ENCODE results near the gene MAN1A1. TPM values are rescaled to one million over a fixed set of nuclear protein-coding genes. Genes with fewer than 3 reads are reported as not detected.

Gene MAN1A1
- total and polyA plus RNA-seq, 2 of the 4 experiments (the other 2 are of a cell fraction), result 5.9 to 6.4 TPM

DNA sequence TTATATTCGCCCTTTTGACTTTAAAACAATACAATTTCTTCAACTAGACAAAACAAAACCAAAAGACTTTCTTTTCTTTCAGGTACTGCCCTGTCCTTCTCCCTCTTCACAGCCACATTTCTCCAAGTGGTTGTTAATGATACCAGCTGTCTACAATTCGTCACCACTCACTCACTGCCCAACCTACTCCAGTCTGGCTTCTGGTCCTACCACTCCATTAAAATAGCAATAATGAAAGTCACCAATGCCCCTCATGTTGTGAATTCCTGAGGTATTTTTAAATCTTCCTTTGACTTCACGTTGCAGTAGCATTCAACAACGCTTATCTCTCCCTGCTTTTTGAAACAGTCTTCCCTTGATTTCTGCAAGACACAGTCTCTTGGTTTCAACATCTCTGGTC is 11.6 kb upstream of the MAN1A1 start:
- in situ Hi-C loops (cut with MboI; ENCODE audit: low sequenced_read_pairs), result no loop called here
- H4K5ac ChIP-seq (ENCODE audit: low read depth, low read length), result no peak overlapping the region
- no peaks in the 10 kb centered on the region for H3K36me3 ChIP-seq (ENCODE audit: control insufficient read depth, insufficient read depth, low read length)
- no peak for ATAC-seq (ENCODE audit: low read depth)
- no peak overlapping the region for H2BK120ac ChIP-seq (ENCODE audit: low read depth, low read length)
- no peak overlapping the region for H3K4ac ChIP-seq (ENCODE audit: low read depth, low read length)
- no peak overlapping the region for H2BK5ac ChIP-seq (ENCODE audit: low read depth, low read length, poor library complexity, severe bottlenecking)
- H3K79me1 ChIP-seq (ENCODE audit: low read depth in 1 of 2, low read length in 2 of 2), result no peaks in the 10 kb centered on the region
- no peak overlapping the region for H2AK5ac ChIP-seq (ENCODE audit: low read depth, low read length)
- H3K18ac ChIP-seq (ENCODE audit: low read depth, low read length), result no peak overlapping the region
- H2AFZ ChIP-seq (replicated peaks; ENCODE audit: low read length, poor library complexity), result no peak overlapping the region
- H2BK20ac ChIP-seq (ENCODE audit: low read depth, low read length), result no peak overlapping the region
- H4K20me1 ChIP-seq (ENCODE audit: insufficient read depth, low read length), result no peaks in the 10 kb centered on the region
- H2BK15ac ChIP-seq (ENCODE audit: low read depth, low read length), result no peak overlapping the region
- H3K9me3 ChIP-seq (ENCODE audit: control insufficient read depth, insufficient read depth, low read length), result no peaks in the 10 kb centered on the region
- CTCF ChIA-PET, result no interaction called here
- POLR2A ChIA-PET (ENCODE audit: unreplicated experiment), result no interaction called here
- H3K27me3 ChIP-seq (ENCODE audit: control insufficient read depth, insufficient read depth, low read length), result no peaks in the 10 kb centered on the region
- H3K9me1 ChIP-seq (ENCODE audit: insufficient read depth, low read length), result no peaks in the 10 kb centered on the region
- no CpG with 5 or more reads among the region's 4 CpGs for WGBS, 2 experiments (ENCODE audit: extremely low coverage in 2 of 2, insufficient read length in 1 of 2)
- H4K91ac ChIP-seq (ENCODE audit: insufficient read depth, low read depth, low read length), result no peak overlapping the region
- H3K4me3 ChIP-seq (ENCODE audit: insufficient read depth, low read depth, low read length), result no peak overlapping the region
- intact Hi-C loops (cut with micrococcal nuclease), result no loop called here
- dilution Hi-C loops (cut with HindIII; ENCODE audit: low sequenced_read_pairs, unreplicated experiment), result no loop called here
- H3K27ac ChIP-seq (ENCODE audit: insufficient read depth, low read length), result no peak overlapping the region
- H3K14ac ChIP-seq (replicated peaks; ENCODE audit: low read depth, low read length), result no peak overlapping the region
- TF ChIP-seq MXI1 (IDR thresholded peaks at IDR 0.05; ENCODE audit: borderline replicate concordance, low read depth, low read length), result no peak
- TF ChIP-seq SMC3 (IDR thresholded peaks at IDR 0.05; ENCODE audit: low read depth, low read length), result no peak
- TF ChIP-seq, protein P1, sequence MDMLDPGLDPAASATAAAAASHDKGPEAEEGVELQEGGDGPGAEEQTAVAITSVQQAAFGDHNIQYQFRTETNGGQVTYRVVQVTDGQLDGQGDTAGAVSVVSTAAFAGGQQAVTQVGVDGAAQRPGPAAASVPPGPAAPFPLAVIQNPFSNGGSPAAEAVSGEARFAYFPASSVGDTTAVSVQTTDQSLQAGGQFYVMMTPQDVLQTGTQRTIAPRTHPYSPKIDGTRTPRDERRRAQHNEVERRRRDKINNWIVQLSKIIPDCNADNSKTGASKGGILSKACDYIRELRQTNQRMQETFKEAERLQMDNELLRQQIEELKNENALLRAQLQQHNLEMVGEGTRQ (IDR thresholded peaks at IDR 0.05; ENCODE audit: low read depth, low read length), result no peak
- TF ChIP-seq NFE2L2 (IDR thresholded peaks at IDR 0.05; ENCODE audit: low read depth, low read length), result no peak
- TF ChIP-seq, protein P2, sequence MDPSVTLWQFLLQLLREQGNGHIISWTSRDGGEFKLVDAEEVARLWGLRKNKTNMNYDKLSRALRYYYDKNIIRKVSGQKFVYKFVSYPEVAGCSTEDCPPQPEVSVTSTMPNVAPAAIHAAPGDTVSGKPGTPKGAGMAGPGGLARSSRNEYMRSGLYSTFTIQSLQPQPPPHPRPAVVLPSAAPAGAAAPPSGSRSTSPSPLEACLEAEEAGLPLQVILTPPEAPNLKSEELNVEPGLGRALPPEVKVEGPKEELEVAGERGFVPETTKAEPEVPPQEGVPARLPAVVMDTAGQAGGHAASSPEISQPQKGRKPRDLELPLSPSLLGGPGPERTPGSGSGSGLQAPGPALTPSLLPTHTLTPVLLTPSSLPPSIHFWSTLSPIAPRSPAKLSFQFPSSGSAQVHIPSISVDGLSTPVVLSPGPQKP (IDR thresholded peaks at IDR 0.05; ENCODE audit: borderline replicate concordance, low read depth, low read length), result no peak
- TF ChIP-seq RAD21 (IDR thresholded peaks at IDR 0.05; ENCODE audit: low read length), result no peak
- TF ChIP-seq MAFK (IDR thresholded peaks at IDR 0.05; ENCODE audit: low read depth, low read length), result no peak
- TF ChIP-seq, protein P3, sequence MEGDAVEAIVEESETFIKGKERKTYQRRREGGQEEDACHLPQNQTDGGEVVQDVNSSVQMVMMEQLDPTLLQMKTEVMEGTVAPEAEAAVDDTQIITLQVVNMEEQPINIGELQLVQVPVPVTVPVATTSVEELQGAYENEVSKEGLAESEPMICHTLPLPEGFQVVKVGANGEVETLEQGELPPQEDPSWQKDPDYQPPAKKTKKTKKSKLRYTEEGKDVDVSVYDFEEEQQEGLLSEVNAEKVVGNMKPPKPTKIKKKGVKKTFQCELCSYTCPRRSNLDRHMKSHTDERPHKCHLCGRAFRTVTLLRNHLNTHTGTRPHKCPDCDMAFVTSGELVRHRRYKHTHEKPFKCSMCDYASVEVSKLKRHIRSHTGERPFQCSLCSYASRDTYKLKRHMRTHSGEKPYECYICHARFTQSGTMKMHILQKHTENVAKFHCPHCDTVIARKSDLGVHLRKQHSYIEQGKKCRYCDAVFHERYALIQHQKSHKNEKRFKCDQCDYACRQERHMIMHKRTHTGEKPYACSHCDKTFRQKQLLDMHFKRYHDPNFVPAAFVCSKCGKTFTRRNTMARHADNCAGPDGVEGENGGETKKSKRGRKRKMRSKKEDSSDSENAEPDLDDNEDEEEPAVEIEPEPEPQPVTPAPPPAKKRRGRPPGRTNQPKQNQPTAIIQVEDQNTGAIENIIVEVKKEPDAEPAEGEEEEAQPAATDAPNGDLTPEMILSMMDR (conservative IDR thresholded peaks at IDR 0.05; ENCODE audit: low read depth, low read length), result no peak
- no peak for TF ChIP-seq RFX5 (IDR thresholded peaks at IDR 0.05; ENCODE audit: low read depth, low read length)
- no peak for TF ChIP-seq BHLHE40 (IDR thresholded peaks at IDR 0.05; ENCODE audit: low read depth, low read length)
- TF ChIP-seq POLR2A (IDR thresholded peaks at IDR 0.05; ENCODE audit: low read depth, low read length), result no peak
- no peak overlapping the region for H3K23ac ChIP-seq (ENCODE audit: low read depth, low read length)
- no peak overlapping the region for H3K4me2 ChIP-seq (ENCODE audit: low read depth, low read length)
- no peak overlapping the region for H3K56ac ChIP-seq (ENCODE audit: extremely low read depth, insufficient read depth, low read length)
- no peak overlapping the region for H4K8ac ChIP-seq (ENCODE audit: low read depth in 2 of 2, low read length in 2 of 2)
- no peak overlapping the region for H3K9ac ChIP-seq (ENCODE audit: low read depth, low read length)
- H3K4me1 ChIP-seq (ENCODE audit: control insufficient read depth, insufficient read depth, low read length), result no peaks in the 10 kb centered on the region
- no peak overlapping the region for H2AK9ac ChIP-seq (replicated peaks; ENCODE audit: low read depth, low read length, poor library complexity)
- BruUV-seq (replicated peaks), result no TSS peak
- DNase-seq, result no peak
